Activated CD4-positive, alpha-beta T cell treated with anti-CD3 and anti-CD28 coated beads, Interleukin-2, amount 50 U/mL, for 24 hours (primary cell): Measurements from ENCODE around the gene POLR3B.
"Not testable (repeated sequence)": the region's sequence is repeated elsewhere in the genome, so short reads cannot be mapped to it uniquely, and the experiment has no call there.

Experiments
- DNase-seq, 2 donors: peaks; one replicate each; pipeline ENCODE4 v3.0.0-alpha.2; 2020; ENCODE audit warnings: low read depth in 1 of 2, low spot score in 1 of 2

Gene POLR3B

DNA sequence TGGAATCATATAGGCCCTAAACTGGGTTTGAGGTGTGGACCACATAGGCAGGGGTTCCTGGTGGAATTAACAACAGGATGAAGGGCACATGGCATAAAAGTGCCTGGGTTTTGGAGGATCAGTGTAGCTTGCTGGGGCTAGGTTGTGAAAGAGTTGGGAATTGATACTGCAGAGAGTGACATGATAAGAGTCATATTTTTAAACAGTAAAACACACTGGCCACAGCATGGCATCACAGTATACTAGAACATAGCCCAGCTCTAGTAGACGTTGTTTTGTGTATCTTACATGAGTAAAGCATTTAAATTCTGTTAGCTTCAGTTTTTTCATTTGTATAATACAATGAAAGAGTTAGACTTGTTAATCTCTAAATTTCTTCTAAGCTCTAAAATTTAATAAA is 102.0 kb downstream of the POLR3B start:
- DNase-seq, result no peak

DNA sequence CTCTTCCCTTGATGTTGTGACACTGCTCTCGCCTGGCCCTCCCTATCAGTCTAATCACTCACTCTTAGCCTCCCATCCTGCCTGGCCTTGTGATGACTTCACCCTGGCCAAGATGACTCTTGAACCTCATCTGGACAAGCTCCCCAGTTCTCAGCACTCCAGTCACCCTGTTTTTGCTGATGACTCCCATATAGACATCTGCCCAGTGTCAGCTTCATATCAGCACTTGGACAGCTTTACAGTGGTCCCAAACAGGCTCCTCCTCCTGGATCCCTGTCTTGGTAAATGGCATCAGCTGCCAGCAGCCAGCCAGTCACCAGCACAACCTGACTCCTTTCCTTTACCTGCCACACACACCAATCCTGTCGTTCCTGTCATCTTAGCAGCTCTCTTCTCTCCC is 104.2 kb downstream of the POLR3B start:
- DNase-seq, result no peak

DNA sequence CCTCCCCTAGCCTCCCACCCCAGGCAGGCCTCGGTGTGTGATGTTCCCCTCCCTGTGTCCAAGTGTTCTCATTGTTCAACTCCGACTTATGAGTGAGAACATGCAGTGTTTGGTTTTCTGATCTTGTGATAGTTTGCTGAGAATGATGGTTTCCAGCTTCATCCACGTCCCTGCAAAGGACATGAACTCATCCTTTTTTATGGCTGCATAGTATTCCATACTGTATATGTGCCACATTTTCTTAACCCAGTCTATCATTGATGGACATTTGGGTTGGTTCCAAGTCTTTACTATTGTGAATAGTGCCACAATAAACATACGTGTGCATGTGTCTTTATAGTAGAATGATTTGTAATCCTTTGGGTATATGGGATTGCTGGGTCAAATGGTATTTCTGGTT is 108.1 kb downstream of the POLR3B start:
- DNase-seq, result not testable (repeated sequence)

DNA sequence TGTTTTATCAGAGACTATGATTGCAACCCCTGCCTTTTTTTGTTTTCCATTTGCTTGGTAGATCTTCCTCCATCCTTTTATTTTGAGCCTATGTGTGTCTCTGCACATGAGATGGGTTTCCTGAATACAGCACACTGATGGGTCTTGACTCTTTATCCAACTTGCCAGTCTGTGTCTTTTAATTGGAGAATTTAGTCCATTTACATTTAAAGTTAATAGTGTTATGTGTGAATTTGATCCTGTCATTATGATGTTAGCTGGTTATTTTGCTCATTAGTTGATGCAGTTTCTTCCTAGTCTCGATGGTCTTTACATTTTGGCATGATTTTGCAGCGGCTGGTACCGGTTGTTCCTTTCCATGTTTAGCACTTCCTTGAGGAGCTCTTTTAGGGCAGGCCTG is 118.1 kb downstream of the POLR3B start:
- not testable (repeated sequence) for DNase-seq

DNA sequence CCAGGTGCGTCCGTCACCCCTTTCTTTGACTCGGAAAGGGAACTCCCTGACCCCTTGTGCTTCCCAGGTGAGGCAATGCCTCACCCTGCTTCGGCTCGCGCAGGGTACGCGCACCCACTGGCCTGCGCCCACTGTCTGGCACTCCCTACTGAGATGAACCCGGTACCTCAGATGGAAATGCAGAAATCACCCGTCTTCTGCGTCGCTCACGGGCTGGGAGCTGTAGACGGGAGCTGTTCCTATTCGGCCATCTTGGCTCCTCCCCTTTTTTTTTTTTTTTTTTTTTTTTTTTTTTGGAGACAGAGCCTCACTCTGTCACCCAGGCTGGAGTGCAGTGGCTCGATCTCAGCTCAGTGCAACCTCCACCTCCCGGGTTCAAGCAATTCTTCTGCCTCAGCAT is 120.1 kb downstream of the POLR3B start:
- not testable (repeated sequence) for DNase-seq

DNA sequence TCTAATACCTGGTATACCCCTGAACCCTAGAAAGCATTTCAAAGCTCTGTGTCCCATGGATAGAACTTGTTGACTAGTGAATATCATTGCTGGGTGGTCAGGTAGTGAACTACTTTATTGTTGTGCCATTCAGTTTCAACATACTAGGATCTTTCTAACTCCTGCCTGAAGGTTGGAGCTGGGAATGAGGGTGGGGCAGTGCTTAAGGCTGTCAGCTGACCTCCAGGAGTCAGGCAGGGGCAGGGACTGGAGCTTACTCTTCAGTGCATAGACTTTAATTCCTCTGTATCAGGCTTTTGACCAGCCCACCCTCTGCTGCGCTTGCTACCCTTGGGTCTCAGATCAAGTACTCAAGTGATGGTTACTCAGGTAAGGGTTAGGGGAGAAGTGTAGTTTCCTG is 122.7 kb downstream of the POLR3B start:
- DNase-seq, result no peak

DNA sequence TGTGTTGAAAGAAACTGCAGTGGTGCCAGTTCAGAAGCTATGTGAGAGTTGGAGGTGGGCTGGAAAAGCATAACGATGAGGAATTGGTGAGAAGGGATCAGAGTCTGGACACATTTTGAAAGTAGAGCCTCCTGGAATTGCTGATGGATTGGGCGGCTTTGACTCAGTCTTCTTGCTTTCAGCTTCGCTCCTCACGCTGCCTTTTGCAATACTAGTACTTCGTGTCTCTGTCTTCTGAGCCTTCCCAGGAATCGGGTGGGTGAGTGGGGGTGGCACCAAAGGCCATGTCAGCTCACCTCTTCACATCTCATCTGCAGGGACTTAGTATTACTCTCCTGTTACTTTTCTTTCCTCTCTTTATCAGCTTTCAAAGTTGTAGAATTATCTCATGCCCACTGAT is 123.7 kb downstream of the POLR3B start:
- DNase-seq, result no peak

DNA sequence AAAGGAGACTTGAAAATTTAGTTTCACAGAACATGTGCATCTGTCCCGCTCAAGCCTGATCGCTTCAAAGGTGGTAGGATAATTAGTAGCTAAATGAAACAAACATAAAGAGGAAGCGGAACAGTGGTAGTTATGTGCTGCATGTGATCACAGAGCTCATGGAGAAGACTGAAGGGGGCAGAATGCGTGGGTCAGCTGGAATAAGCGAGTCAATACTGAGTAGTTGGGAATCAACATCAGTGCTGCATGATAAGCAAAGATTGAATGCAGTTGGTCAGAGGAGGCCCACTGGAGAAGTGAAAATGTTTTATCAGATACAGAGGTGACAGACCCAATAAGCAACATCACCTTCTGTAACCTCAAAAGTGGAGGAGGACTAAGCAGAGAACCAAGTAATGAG is 130.1 kb downstream of the POLR3B start:
- DNase-seq, result no peak

DNA sequence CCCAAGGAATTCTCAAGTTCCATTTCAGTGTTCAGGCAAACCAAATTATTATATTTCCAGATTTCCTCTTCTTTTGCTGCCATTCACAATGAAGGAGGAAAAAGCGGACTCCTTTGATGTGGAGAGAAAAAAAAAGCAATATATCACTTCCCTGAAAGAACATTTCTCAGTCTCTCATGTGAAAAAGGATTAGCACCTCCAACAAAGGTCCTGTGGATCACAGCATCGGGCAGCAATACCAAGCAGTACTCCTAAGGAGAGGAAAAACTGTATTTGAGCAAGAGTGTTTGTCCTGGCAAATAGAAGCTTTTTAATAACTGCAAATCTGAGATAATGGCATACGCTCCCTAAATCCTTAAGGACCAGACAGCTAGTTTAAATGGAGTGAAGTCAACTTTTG is 131.3 kb downstream of the POLR3B start:
- DNase-seq, result no peak

DNA sequence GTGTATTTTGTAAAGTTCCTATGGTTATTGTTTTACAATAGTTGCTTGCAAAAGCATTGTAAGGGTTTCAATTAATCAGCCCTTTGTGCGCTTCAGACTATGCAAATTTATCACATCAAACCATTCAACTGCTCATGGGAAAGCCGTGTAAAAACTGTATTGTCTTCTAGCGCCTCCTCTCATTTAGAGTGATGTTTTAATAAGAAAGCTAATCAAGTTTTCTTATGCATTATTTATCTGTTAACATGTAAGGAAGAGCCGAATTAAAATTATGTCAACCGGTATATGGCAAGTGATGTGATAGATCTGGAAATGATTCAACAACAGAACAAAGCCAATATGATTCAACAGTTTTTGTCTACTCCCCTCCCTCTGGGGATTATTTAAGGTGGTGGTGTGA is 132.7 kb downstream of the POLR3B start:
- DNase-seq, result no peak

DNA sequence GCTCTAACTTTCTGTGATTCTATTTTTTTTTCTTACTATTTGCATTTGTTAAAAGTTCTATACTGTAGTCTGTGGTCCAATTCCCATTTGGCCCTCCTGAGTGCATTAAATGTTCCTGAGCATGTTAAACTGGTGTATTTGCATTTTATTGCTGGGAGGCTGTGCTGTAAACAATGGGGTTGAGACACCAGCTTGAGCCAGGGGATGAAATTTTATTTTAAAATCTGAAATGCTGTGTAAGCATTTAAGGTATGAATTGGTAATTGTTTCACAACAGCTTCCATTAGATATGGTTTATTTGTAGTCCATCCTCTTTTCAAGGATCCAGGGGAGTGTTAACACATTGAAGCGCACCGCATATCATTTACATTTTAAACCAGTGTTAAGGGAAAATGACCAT is 135.3 kb downstream of the POLR3B start:
- no peak for DNase-seq

DNA sequence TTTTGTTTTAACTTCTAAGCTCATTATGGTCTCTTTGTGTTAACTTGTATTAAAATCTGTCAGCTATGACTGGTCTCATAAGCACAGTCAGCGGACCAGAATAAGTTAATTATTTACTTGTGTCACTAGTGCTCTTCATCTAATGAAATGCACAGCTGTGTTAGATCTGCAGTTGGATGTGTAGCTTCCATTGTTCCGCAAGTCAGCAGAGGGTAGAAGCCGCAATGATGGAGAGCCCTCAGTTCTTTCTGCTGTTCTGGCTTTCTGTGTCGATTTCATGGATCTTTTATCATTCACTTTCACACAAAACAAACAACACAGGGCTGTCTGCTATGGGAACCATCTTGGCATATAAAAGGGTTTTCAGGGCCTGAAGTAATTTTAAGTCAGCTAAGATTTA is 136.0 kb downstream of the POLR3B start:
- no peak for DNase-seq

DNA sequence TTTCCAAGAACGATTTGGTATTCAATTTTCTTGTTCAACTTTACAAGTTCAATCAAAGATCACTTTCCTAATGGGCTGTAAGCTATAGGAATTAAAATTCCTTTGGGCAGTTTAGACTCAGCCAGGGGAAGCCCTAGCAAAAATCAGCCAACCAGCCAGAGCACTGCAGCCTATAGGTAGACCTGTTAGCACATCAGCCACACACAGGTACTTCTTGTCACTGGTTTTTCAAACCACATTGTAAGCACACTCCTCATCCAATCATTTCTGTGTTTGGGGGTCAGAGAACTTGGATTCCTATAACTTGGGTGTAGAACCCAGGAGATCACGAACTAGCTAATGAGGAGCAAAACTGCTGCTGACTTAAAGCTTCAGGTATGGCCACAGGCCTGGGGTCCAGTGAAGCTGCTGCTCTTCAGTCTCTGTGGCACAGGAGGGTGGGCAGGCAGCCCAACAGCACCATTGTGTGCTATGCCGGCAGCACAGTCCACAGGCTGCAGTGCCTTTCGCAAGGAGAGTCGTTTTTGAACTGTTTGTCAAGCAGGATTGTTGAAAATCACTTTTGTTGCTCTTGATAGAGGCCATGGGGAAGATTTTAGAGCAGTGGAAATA is 137.9 kb downstream of the POLR3B start:
- no peak for DNase-seq

DNA sequence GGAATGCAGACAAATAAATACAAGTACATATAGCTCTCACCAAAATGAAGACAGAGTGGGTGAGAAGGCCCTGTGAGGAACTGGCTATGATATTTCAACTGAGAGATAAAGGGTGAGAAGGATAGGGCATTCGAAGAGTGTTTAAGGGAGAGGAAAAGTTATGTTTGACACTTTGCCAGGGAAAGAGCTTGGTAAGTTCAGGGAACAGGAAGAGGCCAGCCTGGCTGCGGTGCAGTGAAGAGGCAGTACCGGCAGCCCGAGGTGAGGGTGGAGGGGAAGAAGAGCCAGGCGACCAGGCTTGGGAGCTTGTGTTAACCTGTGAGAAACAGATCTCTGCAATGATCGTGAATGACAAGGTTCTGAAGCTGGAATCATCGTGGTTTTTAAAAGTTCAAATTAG is 140.5 kb downstream of the POLR3B start:
- DNase-seq, result no peak

DNA sequence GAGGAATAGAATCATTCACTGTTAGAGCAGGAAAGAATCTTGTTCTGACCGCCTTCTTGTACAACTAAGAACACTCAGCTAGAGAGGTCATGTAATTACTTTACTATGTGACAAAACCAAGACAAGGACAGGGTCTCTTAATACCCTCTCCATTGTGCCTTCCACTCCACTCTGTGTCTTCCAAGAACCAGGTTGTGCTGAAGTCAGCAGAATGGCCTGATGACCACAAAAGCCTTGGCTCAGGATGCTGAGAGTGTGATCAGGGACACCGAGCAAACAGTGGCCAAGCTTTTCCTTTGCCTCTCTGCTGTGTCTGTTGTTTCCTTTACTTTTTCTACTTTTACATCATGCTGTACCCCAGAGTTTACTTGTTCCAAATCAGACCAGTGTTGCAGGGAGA is 142.1 kb downstream of the POLR3B start:
- no peak for DNase-seq

DNA sequence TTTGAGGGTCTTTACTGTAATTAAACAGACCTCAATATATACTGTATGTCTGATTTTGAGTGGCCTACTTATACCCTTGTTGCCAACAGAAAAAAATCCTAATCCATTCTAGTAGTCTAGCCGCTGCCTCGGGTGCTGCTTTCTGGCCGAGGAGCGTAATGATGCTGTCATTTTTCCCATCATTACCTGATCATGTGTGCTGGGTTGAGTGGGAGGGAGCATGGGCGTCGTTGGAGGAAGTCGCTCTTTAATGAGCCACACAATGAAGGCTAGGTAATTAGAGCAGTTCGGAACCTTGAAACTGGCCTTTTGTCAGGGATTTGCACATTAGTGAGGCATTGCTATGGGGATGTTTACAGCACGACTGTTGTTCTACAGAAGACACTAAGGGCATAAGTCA is 149.1 kb downstream of the POLR3B start:
- DNase-seq, result no peak

DNA sequence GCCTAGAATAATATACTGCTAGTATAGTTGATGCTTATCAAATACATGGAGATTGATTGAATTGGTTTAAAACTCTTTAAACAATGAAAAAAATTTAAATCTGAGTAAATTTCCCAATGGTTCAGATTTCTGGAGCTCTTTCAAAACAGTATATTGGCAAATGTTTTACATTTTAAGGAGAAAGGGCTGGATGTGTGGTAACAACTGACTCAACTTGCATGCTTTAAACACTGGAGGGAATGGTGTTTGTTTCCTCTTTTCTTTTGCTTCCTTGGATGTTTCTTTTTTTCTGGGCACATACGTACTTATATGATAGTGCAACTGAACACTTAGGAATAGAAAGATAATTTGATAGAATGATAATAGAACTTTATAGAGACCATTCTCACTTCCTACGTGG is 151.4 kb downstream of the POLR3B start:
- DNase-seq, result no peak

DNA sequence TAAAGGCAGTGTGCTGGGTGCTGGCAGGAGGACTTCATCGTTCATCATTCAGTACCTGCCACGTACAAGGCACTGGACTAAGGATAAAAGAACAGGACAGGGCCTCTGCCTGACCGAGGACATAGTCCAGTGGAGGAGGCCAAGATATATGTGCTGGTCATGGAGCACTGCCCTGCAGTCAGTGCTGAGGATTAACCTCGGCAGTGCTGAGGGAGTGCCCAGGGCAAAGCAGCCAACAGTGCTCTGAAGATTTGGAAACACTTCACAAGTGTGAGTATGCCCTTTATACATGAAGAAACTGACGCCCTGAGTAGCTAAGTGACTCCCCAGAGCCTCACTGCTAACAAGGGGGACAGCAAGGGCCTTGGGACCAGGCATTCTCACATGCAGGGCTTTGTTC is 153.8 kb downstream of the POLR3B start:
- DNase-seq, result no peak

DNA sequence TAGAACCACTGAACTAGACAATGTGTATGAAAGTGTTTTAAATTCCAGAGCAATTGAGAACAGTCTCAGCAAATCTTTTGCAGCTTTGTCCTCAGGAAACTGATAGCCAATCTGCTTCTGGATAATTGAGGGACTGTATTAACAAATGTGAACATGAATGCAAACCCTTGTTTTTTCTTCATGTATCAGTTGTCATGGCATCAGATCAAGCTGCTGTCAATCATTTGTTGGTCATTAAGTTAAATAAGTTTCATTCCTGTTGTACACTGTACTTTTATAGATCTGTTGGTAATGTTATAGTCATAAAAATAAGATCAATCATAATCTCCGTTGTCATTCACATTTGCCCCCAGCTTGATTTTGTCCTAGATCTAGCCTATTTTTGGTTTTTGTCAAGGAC is 159.8 kb downstream of the POLR3B start:
- no peak for DNase-seq

DNA sequence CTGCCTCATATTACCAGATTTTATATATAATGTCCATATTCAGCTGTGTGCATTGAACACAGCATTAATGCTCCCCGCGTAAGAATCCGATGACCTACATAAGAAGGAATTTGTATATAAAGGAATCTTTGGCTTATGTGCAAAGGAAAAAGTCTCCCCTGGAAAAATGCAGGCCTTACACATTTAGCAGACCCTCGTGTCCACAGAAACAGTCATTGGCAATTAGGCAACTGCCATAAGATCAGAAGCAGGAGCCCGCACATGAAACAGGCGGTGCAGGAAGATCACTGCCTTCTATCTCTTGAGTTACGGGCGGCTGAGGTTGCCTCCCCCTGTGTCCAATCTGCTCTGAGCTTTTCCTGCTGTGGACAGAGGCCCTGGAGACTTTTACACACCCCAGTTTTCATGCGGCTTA is 162.1 kb downstream of the POLR3B start:
- no peak for DNase-seq

DNA sequence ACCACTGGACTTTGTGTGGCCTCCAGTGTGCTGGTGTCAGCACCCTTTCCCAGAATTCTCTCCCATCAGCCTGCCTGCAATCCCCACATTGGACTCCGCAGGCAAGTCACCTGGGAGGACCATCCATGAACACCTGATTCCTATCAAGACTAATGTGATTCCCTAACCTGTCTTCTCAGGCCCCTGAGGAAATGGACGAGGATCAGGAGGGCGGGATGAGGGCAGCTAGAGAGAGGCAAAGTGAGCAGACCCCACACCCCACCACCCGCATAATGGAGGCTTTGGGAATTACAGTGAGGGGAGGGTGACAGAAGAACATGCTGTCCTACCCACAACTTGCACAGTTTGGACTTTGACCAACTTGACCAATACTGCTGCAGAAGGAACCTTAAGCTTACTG is 164.4 kb downstream of the POLR3B start:
- DNase-seq, result no peak

DNA sequence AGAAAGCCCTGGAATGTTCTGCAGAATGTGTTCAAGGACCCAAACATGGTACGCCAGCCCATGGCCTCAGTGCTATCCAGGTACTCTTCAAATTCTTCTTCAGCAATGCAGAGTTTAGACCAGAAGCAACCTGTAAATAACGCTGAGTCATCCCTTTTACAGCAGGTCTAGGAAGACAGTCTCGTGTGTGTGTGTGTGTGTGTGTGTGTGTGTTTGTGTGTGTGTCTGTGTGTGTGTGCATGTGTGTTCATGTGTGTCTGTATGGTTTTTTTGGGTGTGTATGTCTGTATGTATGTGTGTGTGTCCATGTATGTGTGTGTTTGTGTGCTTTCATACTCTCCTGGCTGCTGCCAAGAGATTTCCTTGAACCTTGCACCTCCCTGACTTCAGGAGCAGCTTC is 165.2 kb downstream of the POLR3B start:
- DNase-seq, result no peak

DNA sequence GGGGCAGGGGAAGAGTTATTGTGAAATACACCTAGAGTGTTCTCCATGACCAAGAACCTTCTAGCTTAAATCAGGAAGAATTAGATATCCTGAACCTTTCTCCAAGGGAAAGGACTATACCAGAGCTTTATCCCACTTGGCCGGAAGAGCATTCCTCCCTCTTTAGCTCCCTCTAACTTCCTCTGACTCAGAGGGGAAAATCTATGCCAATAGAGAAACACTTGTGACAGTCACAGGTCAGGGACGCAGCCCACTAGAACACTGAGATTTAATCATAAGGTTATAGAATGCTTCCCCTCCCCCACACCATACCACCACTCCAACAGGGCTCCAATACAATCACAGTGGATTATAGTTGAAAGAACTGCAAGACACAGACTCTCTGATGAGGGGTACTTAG is 169.8 kb downstream of the POLR3B start:
- no peak for DNase-seq

DNA sequence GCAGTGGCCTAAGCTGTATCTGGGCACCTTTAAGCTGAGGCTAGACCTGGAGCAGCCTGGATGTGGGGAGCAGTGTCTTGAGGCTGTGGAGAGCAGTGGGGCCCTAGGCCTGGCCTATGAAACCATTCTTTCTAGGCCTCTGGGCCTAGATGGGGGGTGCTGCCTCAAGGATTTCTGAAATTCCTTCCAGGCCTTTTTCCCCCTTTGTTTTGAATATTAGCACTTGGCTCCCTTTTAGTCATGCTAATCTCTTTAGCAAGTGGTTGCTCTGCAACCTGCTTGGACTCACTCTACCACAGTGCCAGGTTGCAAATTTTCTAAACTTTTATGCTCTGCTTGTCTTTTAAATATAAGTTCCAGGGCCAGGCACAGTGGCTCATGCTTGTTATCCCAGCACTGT is 183.7 kb downstream of the POLR3B start:
- no peak for DNase-seq
